Activated naive CD8-positive, alpha-beta T cell treated with anti-CD3 and anti-CD28 coated beads, Interleukin-2, amount 50 U/mL, for 16 hours (primary cell): ENCODE measurements around the gene TIMP2.
"Not testable (repeated sequence)": the region's sequence is repeated elsewhere in the genome, so short reads cannot be mapped to it uniquely, and the experiment has no call there.

ENCODE experiments used
- DNase-seq: peaks from one replicate; pipeline ENCODE4 v3.0.0-alpha.2; 2020; ENCODE audit warnings: low read depth, low spot score

TIMP2 gene

GRCh38 chr17:78933025-78933958 lies 8.1 kb upstream of the TIMP2 start:
- DNase-seq = no peak

GRCh38 chr17:78929908-78930775 lies 5.0 kb upstream of the TIMP2 start:
- DNase-seq = no peak

- DNase-seq = no peak
Measured at GRCh38 chr17:78925662-78926555, 722 bp upstream of the TIMP2 start.

- DNase-seq = no peak
Measured at GRCh38 chr17:78924481-78925151, 571 bp downstream of the TIMP2 start.

GRCh38 chr17:78923660-78924453 lies 1.3 kb downstream of the TIMP2 start:
- peak; percentile 21 for DNase-seq

- DNase-seq = no peak
Measured at GRCh38 chr17:78922816-78923498, 2.2 kb downstream of the TIMP2 start.

GRCh38 chr17:78921437-78921971 lies 3.7 kb downstream of the TIMP2 start:
- DNase-seq = no peak

- no peak for DNase-seq
Measured at GRCh38 chr17:78920528-78920927, 4.7 kb downstream of the TIMP2 start.

- DNase-seq = no peak
Measured at GRCh38 chr17:78919861-78920450, 5.2 kb downstream of the TIMP2 start.

- no peak for DNase-seq
Measured at GRCh38 chr17:78918979-78919378, 6.2 kb downstream of the TIMP2 start.

GRCh38 chr17:78917451-78918275 lies 7.5 kb downstream of the TIMP2 start:
- no peak for DNase-seq

- no peak for DNase-seq
Measured at GRCh38 chr17:78915872-78916632, 9.1 kb downstream of the TIMP2 start.

- no peak for DNase-seq
Measured at GRCh38 chr17:78913115-78913514, 12.1 kb downstream of the TIMP2 start.

GRCh38 chr17:78912082-78912481 lies 13.1 kb downstream of the TIMP2 start:
- DNase-seq = no peak

- DNase-seq = not testable (repeated sequence)
Measured at GRCh38 chr17:78911543-78911942, 13.6 kb downstream of the TIMP2 start.

GRCh38 chr17:78910497-78911284 lies 14.5 kb downstream of the TIMP2 start:
- DNase-seq = no peak
